HepG2 (cell line): ENCODE measurements around the gene LOXL4. TPM values are rescaled to one million over a fixed set of nuclear protein-coding genes. Genes with fewer than 3 reads are reported as not detected.
A peak's percentile ranks its signal among the peaks of the same experiment; 100 is the strongest.

Experiments used
- ARHGAP35 ChIP-seq: sonication (generic); formaldehyde crosslinking; IDR thresholded peaks from 2 replicates; pipeline ENCODE4 v1.9.0; 2022; ENCODE audit warnings: mild to moderate bottlenecking, inconsistent platforms, moderate library complexity, missing genetic modification reagents, borderline replicate concordance
- BRD4 ChIP-seq: sonication (generic); formaldehyde crosslinking; IDR thresholded peaks from 2 replicates; pipeline ENCODE4 v1.4.0; 2020; ENCODE audit warnings: missing genetic modification reagents
- FOXK2 ChIP-seq: fragments of 450-650 bp; IDR thresholded peaks from 2 replicates; pipeline ENCODE4 v1.6.1; 2016
- KAT7 ChIP-seq: IDR thresholded peaks from 2 replicates; pipeline ENCODE4 v1.6.1; 2018; ENCODE audit warnings: borderline replicate concordance, missing compliant biosample characterization
- PHF8 ChIP-seq: sonication (generic); formaldehyde crosslinking; IDR thresholded peaks from 2 replicates; pipeline ENCODE4 v1.5.0; 2020; ENCODE audit warnings: missing genetic modification reagents
- RBFOX2 ChIP-seq: fragments of 200-400 bp; formaldehyde crosslinking; IDR thresholded peaks from 2 replicates; pipeline ENCODE4 v1.6.1; 2017; ENCODE audit warnings: low read depth, mild to moderate bottlenecking, low read length
- SP5 ChIP-seq: IDR thresholded peaks from 2 replicates; pipeline ENCODE4 v1.6.1; 2016; ENCODE audit warnings: low read depth, borderline replicate concordance
- SRSF9 ChIP-seq: fragments of 200-400 bp; formaldehyde crosslinking; IDR thresholded peaks from 2 replicates; pipeline ENCODE4 v1.6.1; 2018; ENCODE audit warnings: borderline replicate concordance, mild to moderate bottlenecking, low read depth, low read length; ENCODE audit not compliant: insufficient read depth, poor library complexity, severe bottlenecking
- ZFY ChIP-seq: sonication (generic); formaldehyde crosslinking; IDR thresholded peaks from 2 replicates; pipeline ENCODE4 v1.4.0; 2020; ENCODE audit warnings: missing genetic modification reagents
- ZNF251 ChIP-seq: sonication (generic); formaldehyde crosslinking; IDR thresholded peaks from 2 replicates; pipeline ENCODE4 v1.9.0; 2021; ENCODE audit warnings: mild to moderate bottlenecking, missing genetic modification reagents
- ZNF614 ChIP-seq: IDR thresholded peaks from 2 replicates; pipeline ENCODE4 v1.6.1; 2018; ENCODE audit warnings: missing biosample characterization, missing genetic modification reagents, inconsistent platforms, borderline replicate concordance
- ZNF782 ChIP-seq: sonication (generic); formaldehyde crosslinking; IDR thresholded peaks from 2 replicates; pipeline ENCODE4 v1.4.0; 2020; ENCODE audit warnings: missing genetic modification reagents, mild to moderate bottlenecking, borderline replicate concordance
- ZNF788 ChIP-seq: sonication (generic); formaldehyde crosslinking; IDR thresholded peaks from 2 replicates; pipeline ENCODE4 v1.5.0; 2020; ENCODE audit warnings: mild to moderate bottlenecking, missing genetic modification reagents, borderline replicate concordance
- polyA plus RNA-seq, 8 experiments: library from polyadenylated mRNA; depleted of rRNA in 3 of 8; stranded (reverse) in 7 of 8; unstranded in 1 of 8; fragments of >200 nt; fragmentation: Illumina TruSeq in 4 of 8; extraction: Trizol in 4 of 8; gene quantifications; 2 replicates each; pipeline versions ENCODE4 v1.2.1 to v1.2.3, GENCODE V29; 2011 to 2016; ENCODE audit warnings: low read depth in 4 of 8, missing spikeins in 1 of 8, mixed read lengths in 1 of 8; ENCODE audit not compliant: insufficient read depth in 1 of 8
- total RNA-seq, 5 experiments: library from RNA; depleted of rRNA; stranded (reverse); fragments of >200 nt; fragmentation: Illumina TruSeq; extraction: Trizol; gene quantifications; 2 replicates each; pipeline ENCODE4 v1.2.3, GENCODE V29; 2016; ENCODE audit warnings: low read depth in 1 of 5
- TF ChIP-seq, protein P1 (sequence below): sonication (generic); formaldehyde crosslinking; IDR thresholded peaks from 2 replicates; pipeline ENCODE4 v1.4.0; 2020; ENCODE audit warnings: missing genetic modification reagents, low read depth, mild to moderate bottlenecking, borderline replicate concordance
- TF ChIP-seq, protein P2 (sequence below): sonication (generic); formaldehyde crosslinking; IDR thresholded peaks from 2 replicates; pipeline ENCODE4 v1.4.0; 2020; ENCODE audit warnings: missing genetic modification reagents
- TF ChIP-seq, protein P3 (sequence below): sonication (generic); formaldehyde crosslinking; IDR thresholded peaks from 2 replicates; pipeline ENCODE4 v1.5.0; 2020; ENCODE audit warnings: mild to moderate bottlenecking, missing genetic modification reagents
- TF ChIP-seq, protein P4 (sequence below): sonication (generic); formaldehyde crosslinking; IDR thresholded peaks from 2 replicates; pipeline ENCODE4 v1.4.0; 2020; ENCODE audit warnings: missing genetic modification reagents, mild to moderate bottlenecking, borderline replicate concordance
- TF ChIP-seq, protein P5 (sequence below): sonication (generic); formaldehyde crosslinking; IDR thresholded peaks from 2 replicates; pipeline ENCODE4 v1.4.0; 2020; ENCODE audit warnings: mild to moderate bottlenecking, missing genetic modification reagents
- TF ChIP-seq, protein P6 (sequence below): sonication (generic); formaldehyde crosslinking; IDR thresholded peaks from 2 replicates; pipeline ENCODE4 v1.4.0; 2020; ENCODE audit warnings: missing genetic modification reagents

Gene LOXL4
- total and polyA plus RNA-seq, 2 of the 13 experiments (the other 11 are each of a cell fraction or from before 2014, with no cell fraction given), result 8.8 to 21.1 TPM

DNA sequence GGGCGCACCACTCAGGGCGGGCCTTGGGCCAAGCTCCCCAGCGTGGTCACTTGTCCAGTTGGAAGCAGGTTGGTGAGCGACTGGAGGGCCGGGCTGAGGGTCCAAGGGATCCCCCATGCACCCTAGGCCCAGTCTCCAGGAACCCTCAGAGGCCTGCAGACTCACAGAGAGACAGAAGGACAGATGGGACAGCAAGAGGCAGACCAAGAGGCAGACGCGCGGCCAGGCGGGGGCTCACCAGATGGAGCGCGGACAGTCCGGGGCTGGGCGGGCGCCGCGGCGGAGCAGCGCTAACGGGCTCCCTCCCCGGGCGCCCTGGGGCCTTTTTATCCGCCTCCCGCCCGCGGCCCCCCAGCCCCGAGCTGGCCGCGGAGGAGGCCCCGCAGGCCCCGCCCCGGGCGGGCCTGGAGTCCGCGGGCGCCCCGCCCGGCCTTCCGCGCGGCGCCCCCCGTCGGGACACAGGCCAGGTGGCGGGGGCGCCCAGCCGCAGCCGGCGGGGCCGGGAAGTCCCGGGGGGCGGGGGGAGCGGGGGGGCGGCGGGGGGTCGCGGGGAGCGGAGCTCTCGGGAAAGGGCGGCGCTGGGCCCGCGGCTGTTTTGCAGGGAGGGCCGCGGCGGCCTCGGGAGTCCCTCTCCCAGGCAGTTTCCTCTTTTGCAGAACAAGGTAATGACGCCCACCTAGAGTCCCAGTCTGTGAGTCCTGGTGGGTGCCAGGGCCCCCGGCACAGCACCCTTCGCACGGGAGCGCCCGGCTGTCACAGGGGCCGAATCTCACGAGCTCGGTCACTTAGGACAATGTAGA lies at the start of gene LOXL4 (continued):
- TF ChIP-seq ZNF782 (CRISPR knock-in tag), result peak; percentile 78; the same call in 1 of the 2 replicates
- 0 out of 2 replicates have a peak, but pooled peaks have one; percentile 34 for TF ChIP-seq ARHGAP35 (CRISPR knock-in tag)
- TF ChIP-seq, protein P1, sequence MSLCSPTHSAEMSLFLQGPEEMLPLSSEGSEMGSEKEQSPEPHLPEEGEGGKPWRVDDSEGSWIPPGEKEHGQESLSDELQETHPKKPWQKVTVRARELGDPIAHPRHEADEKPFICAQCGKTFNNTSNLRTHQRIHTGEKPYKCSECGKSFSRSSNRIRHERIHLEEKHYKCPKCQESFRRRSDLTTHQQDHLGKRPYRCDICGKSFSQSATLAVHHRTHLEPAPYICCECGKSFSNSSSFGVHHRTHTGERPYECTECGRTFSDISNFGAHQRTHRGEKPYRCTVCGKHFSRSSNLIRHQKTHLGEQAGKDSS (CRISPR knock-in tag), result 0 out of 2 replicates have a peak, but pooled peaks have one; percentile 66
- TF ChIP-seq FOXK2, result no peak
- no peak for TF ChIP-seq BRD4 (CRISPR knock-in tag)
- TF ChIP-seq SRSF9, result no peak
- TF ChIP-seq ZNF614 (CRISPR knock-in tag), result peak; percentile 45; the same call in 1 of the 2 replicates
- TF ChIP-seq, protein P2, sequence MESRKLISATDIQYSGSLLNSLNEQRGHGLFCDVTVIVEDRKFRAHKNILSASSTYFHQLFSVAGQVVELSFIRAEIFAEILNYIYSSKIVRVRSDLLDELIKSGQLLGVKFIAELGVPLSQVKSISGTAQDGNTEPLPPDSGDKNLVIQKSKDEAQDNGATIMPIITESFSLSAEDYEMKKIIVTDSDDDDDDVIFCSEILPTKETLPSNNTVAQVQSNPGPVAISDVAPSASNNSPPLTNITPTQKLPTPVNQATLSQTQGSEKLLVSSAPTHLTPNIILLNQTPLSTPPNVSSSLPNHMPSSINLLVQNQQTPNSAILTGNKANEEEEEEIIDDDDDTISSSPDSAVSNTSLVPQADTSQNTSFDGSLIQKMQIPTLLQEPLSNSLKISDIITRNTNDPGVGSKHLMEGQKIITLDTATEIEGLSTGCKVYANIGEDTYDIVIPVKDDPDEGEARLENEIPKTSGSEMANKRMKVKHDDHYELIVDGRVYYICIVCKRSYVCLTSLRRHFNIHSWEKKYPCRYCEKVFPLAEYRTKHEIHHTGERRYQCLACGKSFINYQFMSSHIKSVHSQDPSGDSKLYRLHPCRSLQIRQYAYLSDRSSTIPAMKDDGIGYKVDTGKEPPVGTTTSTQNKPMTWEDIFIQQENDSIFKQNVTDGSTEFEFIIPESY (CRISPR knock-in tag), result no peak
- TF ChIP-seq, protein P3, sequence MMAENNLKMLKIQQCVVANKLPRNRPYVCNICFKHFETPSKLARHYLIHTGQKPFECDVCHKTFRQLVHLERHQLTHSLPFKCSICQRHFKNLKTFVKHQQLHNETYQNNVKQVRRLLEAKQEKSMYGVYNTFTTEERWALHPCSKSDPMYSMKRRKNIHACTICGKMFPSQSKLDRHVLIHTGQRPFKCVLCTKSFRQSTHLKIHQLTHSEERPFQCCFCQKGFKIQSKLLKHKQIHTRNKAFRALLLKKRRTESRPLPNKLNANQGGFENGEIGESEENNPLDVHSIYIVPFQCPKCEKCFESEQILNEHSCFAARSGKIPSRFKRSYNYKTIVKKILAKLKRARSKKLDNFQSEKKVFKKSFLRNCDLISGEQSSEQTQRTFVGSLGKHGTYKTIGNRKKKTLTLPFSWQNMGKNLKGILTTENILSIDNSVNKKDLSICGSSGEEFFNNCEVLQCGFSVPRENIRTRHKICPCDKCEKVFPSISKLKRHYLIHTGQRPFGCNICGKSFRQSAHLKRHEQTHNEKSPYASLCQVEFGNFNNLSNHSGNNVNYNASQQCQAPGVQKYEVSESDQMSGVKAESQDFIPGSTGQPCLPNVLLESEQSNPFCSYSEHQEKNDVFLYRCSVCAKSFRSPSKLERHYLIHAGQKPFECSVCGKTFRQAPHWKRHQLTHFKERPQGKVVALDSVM (CRISPR knock-in tag), result 0 out of 2 replicates have a peak, but pooled peaks have one; percentile 17
- TF ChIP-seq SP5 (CRISPR knock-in tag), result 0 out of 2 replicates have a peak, but pooled peaks have one; percentile 11
- no peak for TF ChIP-seq ZNF251
- peak; percentile 84 for TF ChIP-seq ZFY (CRISPR knock-in tag)
- TF ChIP-seq, protein P4, sequence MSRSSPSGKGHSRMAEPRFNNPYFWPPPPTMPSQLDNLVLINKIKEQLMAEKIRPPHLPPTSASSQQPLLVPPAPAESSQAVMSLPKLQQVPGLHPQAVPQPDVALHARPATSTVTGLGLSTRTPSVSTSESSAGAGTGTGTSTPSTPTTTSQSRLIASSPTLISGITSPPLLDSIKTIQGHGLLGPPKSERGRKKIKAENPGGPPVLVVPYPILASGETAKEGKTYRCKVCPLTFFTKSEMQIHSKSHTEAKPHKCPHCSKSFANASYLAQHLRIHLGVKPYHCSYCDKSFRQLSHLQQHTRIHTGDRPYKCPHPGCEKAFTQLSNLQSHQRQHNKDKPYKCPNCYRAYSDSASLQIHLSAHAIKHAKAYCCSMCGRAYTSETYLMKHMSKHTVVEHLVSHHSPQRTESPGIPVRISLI (CRISPR knock-in tag), result 0 out of 2 replicates have a peak, but pooled peaks have one; percentile 6
- TF ChIP-seq, protein P5, sequence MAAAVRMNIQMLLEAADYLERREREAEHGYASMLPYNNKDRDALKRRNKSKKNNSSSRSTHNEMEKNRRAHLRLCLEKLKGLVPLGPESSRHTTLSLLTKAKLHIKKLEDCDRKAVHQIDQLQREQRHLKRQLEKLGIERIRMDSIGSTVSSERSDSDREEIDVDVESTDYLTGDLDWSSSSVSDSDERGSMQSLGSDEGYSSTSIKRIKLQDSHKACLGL, result no peak
- TF ChIP-seq ZNF788 (CRISPR knock-in tag), result peak; percentile 29; the same call in 1 of the 2 replicates
- peak; percentile 59 for TF ChIP-seq RBFOX2
- peak; percentile 36; the same call in 1 of the 2 replicates for TF ChIP-seq KAT7 (CRISPR knock-in tag)
- TF ChIP-seq PHF8 (CRISPR knock-in tag), result peak; percentile 70
- TF ChIP-seq, protein P6, sequence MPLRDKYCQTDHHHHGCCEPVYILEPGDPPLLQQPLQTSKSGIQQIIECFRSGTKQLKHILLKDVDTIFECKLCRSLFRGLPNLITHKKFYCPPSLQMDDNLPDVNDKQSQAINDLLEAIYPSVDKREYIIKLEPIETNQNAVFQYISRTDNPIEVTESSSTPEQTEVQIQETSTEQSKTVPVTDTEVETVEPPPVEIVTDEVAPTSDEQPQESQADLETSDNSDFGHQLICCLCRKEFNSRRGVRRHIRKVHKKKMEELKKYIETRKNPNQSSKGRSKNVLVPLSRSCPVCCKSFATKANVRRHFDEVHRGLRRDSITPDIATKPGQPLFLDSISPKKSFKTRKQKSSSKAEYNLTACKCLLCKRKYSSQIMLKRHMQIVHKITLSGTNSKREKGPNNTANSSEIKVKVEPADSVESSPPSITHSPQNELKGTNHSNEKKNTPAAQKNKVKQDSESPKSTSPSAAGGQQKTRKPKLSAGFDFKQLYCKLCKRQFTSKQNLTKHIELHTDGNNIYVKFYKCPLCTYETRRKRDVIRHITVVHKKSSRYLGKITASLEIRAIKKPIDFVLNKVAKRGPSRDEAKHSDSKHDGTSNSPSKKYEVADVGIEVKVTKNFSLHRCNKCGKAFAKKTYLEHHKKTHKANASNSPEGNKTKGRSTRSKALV (CRISPR knock-in tag), result peak; percentile 83; the same call in 1 of the 2 replicates
